Measurements from ENCODE around the gene MYORG. TPM values are rescaled to one million over a fixed set of nuclear protein-coding genes. Genes with fewer than 3 reads are reported as not detected.
"Not testable (repeated sequence)": the region's sequence is repeated elsewhere in the genome, so short reads cannot be mapped to it uniquely, and the experiment has no call there.

Gene MYORG
- polyA plus RNA-seq, 1 experiment = 0.22 TPM

GRCh38 chr9:34366365-34366764, 10.3 kb downstream of the MYORG start:
- ChIA-PET POLR2A (no interaction called here), CTCF (interaction anchor here (1.2 kb wide), 1 partner anchor 9 kb away, joined by 3 read pairs; no protein-coding TSS in a partner anchor)
- no peak for DNase-seq (ENCODE audit: low read depth)
- no peaks in the 10 kb centered on the region for H3K36me3 ChIP-seq (ENCODE audit: control insufficient read depth, insufficient read depth, low read length)
- H3K4me3 ChIP-seq (ENCODE audit: low read depth, low read length) = no peak overlapping the region
- TF ChIP-seq CTCF (IDR thresholded peaks at IDR 0.05; ENCODE audit: insufficient read depth, low read depth, low read length) = no peak
- H3K27me3 ChIP-seq (ENCODE audit: control insufficient read depth, insufficient read depth, low read length) = peaks cover 7% of the 10 kb centered on the region

- ChIA-PET POLR2A (no interaction called here), CTCF (interaction anchor here (0.8 kb wide), 1 partner anchor 8 kb away, joined by 3 read pairs; no protein-coding TSS in a partner anchor)
- Histone ChIP-seq H3K36me3 (ENCODE audit: control insufficient read depth, insufficient read depth, low read length) (no peaks in the 10 kb centered on the region), H3K4me3 (ENCODE audit: low read depth, low read length) (no peak overlapping the region), H3K27me3 (ENCODE audit: control insufficient read depth, insufficient read depth, low read length) (no peaks in the 10 kb centered on the region; the same call in 1 of the 2 replicates)
- no peak for DNase-seq (ENCODE audit: low read depth)
- TF ChIP-seq CTCF (IDR thresholded peaks at IDR 0.05; ENCODE audit: insufficient read depth, low read depth, low read length) = no peak
Measured at GRCh38 chr9:34365282-34365681, 11.4 kb downstream of the MYORG start.

- ChIA-PET CTCF (interaction anchor here (1.2 kb wide), 1 partner anchor 10 kb away, joined by 4 read pairs; no protein-coding TSS in a partner anchor), POLR2A (no interaction called here)
- no peak overlapping the region for H3K4me3 ChIP-seq (ENCODE audit: low read depth, low read length)
- H3K36me3 ChIP-seq (ENCODE audit: control insufficient read depth, insufficient read depth, low read length) = no peaks in the 10 kb centered on the region
- no peak for DNase-seq (ENCODE audit: low read depth)
- no peaks in the 10 kb centered on the region; the same call in 1 of the 2 replicates for H3K27me3 ChIP-seq (ENCODE audit: control insufficient read depth, insufficient read depth, low read length)
- TF ChIP-seq CTCF (IDR thresholded peaks at IDR 0.05; ENCODE audit: insufficient read depth, low read depth, low read length) = no peak
Measured at GRCh38 chr9:34363619-34364351, 12.9 kb downstream of the MYORG start.

GRCh38 chr9:34362614-34363214, 14.0 kb downstream of the MYORG start:
- ChIA-PET POLR2A (no interaction called here), CTCF (no interaction called here)
- Histone ChIP-seq H3K36me3 (ENCODE audit: control insufficient read depth, insufficient read depth, low read length) (no peaks in the 10 kb centered on the region), H3K27me3 (ENCODE audit: control insufficient read depth, insufficient read depth, low read length) (no peaks in the 10 kb centered on the region; the same call in 1 of the 2 replicates), H3K4me3 (ENCODE audit: low read depth, low read length) (no peak overlapping the region)
- no peak for TF ChIP-seq CTCF (IDR thresholded peaks at IDR 0.05; ENCODE audit: insufficient read depth, low read depth, low read length)
- DNase-seq (ENCODE audit: low read depth) = no peak

GRCh38 chr9:34352957-34353356, 23.7 kb downstream of the MYORG start:
- CTCF ChIA-PET; DNase-seq (ENCODE audit: low read depth); POLR2A ChIA-PET; H3K4me3 ChIP-seq (ENCODE audit: low read depth, low read length); H3K27me3 ChIP-seq (ENCODE audit: control insufficient read depth, insufficient read depth, low read length); H3K36me3 ChIP-seq (ENCODE audit: control insufficient read depth, insufficient read depth, low read length): not testable (repeated sequence)

- H3K27me3 ChIP-seq (ENCODE audit: control insufficient read depth, insufficient read depth, low read length); DNase-seq (ENCODE audit: low read depth); H3K4me3 ChIP-seq (ENCODE audit: low read depth, low read length); POLR2A ChIA-PET; CTCF ChIA-PET; H3K36me3 ChIP-seq (ENCODE audit: control insufficient read depth, insufficient read depth, low read length): not testable (repeated sequence)
Measured at GRCh38 chr9:34352122-34352652, 24.5 kb downstream of the MYORG start.
